ENCODE results near the gene GHRHR. TPM values are rescaled to one million over a fixed set of nuclear protein-coding genes. Genes with fewer than 3 reads are reported as not detected.

Gene GHRHR
- polyA plus RNA-seq, 1 donor from 2014 or later, result not detected

DNA sequence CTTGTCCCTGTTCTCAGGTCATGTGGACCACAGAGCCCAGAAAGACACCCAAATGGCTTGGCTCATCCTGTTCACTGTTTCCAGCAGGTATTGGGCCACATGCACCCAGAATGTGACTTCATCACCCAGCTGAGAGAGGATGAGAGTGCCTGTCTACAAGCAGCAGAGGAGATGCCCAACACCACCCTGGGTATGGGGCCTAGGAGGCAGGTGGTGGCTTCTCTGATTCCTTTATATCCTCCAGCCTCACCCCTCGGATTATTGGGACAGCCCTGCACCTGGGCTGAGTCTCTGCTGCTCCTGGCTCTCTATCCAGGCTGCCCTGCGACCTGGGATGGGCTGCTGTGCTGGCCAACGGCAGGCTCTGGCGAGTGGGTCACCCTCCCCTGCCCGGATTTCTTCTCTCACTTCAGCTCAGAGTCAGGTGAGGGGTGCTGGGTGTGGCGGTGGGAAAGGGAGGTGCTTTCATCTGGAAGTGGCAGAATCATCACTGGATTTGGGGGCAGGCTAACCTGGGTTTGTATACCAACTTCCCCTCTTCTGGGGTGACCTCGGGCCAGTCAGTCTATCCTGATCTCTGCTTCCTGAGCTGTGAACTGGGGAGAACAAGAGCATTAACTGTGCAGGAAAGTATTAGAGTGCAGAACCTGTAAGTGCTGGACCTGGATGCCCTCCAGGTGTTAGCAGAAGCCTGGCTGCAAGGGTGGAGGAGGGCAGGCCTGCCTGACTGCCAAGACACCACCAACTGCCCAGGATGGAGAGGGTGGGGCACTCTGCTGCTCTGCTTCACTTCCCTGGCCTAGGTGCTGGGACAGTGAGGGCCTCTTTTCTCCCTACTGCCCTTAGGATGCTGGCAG lies 5.2 kb downstream of the GHRHR start:
- H3K9me3 ChIP-seq (ENCODE audit: low read length), result no peaks in the 10 kb centered on the region
- H3K36me3 ChIP-seq (ENCODE audit: insufficient read depth, low read length), result no peaks in the 10 kb centered on the region
- H3K9ac ChIP-seq (ENCODE audit: low read length), result no peak overlapping the region
- H3K9me2 ChIP-seq (ENCODE audit: insufficient read depth, low read length), result no peaks in the 10 kb centered on the region
- no peaks in the 10 kb centered on the region for H4K20me1 ChIP-seq (ENCODE audit: insufficient read depth)
- no peak overlapping the region for H3K4me3 ChIP-seq (ENCODE audit: low read length)
- no peak for TF ChIP-seq POLR2AphosphoS5 (IDR thresholded peaks at IDR 0.05)
- TF ChIP-seq EZH2 (IDR thresholded peaks at IDR 0.05; ENCODE audit: borderline replicate concordance, insufficient read depth, low read length, poor library complexity, severe bottlenecking), result no peak
- no peak for TF ChIP-seq TAF1 (IDR thresholded peaks at IDR 0.05; ENCODE audit: low read depth)
- TF ChIP-seq, protein P1, sequence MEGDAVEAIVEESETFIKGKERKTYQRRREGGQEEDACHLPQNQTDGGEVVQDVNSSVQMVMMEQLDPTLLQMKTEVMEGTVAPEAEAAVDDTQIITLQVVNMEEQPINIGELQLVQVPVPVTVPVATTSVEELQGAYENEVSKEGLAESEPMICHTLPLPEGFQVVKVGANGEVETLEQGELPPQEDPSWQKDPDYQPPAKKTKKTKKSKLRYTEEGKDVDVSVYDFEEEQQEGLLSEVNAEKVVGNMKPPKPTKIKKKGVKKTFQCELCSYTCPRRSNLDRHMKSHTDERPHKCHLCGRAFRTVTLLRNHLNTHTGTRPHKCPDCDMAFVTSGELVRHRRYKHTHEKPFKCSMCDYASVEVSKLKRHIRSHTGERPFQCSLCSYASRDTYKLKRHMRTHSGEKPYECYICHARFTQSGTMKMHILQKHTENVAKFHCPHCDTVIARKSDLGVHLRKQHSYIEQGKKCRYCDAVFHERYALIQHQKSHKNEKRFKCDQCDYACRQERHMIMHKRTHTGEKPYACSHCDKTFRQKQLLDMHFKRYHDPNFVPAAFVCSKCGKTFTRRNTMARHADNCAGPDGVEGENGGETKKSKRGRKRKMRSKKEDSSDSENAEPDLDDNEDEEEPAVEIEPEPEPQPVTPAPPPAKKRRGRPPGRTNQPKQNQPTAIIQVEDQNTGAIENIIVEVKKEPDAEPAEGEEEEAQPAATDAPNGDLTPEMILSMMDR (IDR thresholded peaks at IDR 0.05; ENCODE audit: poor library complexity, severe bottlenecking), result no peak
- TF ChIP-seq EP300 (conservative IDR thresholded peaks at IDR 0.05; ENCODE audit: poor library complexity, severe bottlenecking), result no peak
- no peak for TF ChIP-seq RAD21 (conservative IDR thresholded peaks at IDR 0.05)
- no peak for TF ChIP-seq MXI1 (conservative IDR thresholded peaks at IDR 0.05; ENCODE audit: poor library complexity, severe bottlenecking)
- TF ChIP-seq, protein P2, sequence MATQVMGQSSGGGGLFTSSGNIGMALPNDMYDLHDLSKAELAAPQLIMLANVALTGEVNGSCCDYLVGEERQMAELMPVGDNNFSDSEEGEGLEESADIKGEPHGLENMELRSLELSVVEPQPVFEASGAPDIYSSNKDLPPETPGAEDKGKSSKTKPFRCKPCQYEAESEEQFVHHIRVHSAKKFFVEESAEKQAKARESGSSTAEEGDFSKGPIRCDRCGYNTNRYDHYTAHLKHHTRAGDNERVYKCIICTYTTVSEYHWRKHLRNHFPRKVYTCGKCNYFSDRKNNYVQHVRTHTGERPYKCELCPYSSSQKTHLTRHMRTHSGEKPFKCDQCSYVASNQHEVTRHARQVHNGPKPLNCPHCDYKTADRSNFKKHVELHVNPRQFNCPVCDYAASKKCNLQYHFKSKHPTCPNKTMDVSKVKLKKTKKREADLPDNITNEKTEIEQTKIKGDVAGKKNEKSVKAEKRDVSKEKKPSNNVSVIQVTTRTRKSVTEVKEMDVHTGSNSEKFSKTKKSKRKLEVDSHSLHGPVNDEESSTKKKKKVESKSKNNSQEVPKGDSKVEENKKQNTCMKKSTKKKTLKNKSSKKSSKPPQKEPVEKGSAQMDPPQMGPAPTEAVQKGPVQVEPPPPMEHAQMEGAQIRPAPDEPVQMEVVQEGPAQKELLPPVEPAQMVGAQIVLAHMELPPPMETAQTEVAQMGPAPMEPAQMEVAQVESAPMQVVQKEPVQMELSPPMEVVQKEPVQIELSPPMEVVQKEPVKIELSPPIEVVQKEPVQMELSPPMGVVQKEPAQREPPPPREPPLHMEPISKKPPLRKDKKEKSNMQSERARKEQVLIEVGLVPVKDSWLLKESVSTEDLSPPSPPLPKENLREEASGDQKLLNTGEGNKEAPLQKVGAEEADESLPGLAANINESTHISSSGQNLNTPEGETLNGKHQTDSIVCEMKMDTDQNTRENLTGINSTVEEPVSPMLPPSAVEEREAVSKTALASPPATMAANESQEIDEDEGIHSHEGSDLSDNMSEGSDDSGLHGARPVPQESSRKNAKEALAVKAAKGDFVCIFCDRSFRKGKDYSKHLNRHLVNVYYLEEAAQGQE (IDR thresholded peaks at IDR 0.05; ENCODE audit: borderline replicate concordance), result no peak
- TF ChIP-seq SMC3 (conservative IDR thresholded peaks at IDR 0.05; ENCODE audit: poor library complexity), result no peak
- H3K4me2 ChIP-seq (ENCODE audit: low read length), result no peak overlapping the region
- no peaks in the 10 kb centered on the region for H3F3A ChIP-seq (ENCODE audit: insufficient read depth, low read length, poor library complexity, severe bottlenecking)
- H3K27ac ChIP-seq (ENCODE audit: low read length), result no peak overlapping the region
- no peak overlapping the region for H2AFZ ChIP-seq (ENCODE audit: low read depth, low read length)
- no peaks in the 10 kb centered on the region for H3K27me3 ChIP-seq (ENCODE audit: insufficient read depth, low read depth, low read length)
- no peaks in the 10 kb centered on the region for H3K79me2 ChIP-seq (replicated peaks; ENCODE audit: insufficient read depth, low read length)

DNA sequence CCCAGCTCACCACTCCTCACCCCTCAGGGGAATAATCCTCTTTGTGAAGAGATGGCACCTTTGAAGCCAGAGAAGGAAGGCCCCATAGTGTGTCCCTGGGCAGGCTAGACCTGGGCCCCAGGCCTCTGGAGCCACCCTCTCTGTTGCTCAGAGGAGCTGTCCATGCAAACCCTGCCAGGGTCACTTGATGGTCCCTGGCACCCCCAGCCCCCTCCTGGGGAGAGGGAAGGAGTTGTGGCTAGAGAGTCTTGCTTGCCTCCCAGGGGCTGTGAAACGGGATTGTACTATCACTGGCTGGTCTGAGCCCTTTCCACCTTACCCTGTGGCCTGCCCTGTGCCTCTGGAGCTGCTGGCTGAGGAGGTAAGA lies 5.8 kb downstream of the GHRHR start:
- H3F3A ChIP-seq (ENCODE audit: insufficient read depth, low read length, poor library complexity, severe bottlenecking), result no peaks in the 10 kb centered on the region
- H3K9me2 ChIP-seq (ENCODE audit: insufficient read depth, low read length), result no peaks in the 10 kb centered on the region
- no peak overlapping the region for H3K27ac ChIP-seq (ENCODE audit: low read length)
- H3K4me3 ChIP-seq (ENCODE audit: low read length), result no peak overlapping the region
- H3K79me2 ChIP-seq (replicated peaks; ENCODE audit: insufficient read depth, low read length), result no peaks in the 10 kb centered on the region
- no peak overlapping the region for H3K9ac ChIP-seq (ENCODE audit: low read length)
- no peaks in the 10 kb centered on the region for H3K9me3 ChIP-seq (ENCODE audit: low read length)
- no peaks in the 10 kb centered on the region for H4K20me1 ChIP-seq (ENCODE audit: insufficient read depth)
- no peak overlapping the region for H2AFZ ChIP-seq (ENCODE audit: low read depth, low read length)
- H3K27me3 ChIP-seq (ENCODE audit: insufficient read depth, low read depth, low read length), result no peaks in the 10 kb centered on the region
- TF ChIP-seq RAD21 (conservative IDR thresholded peaks at IDR 0.05), result no peak
- no peak for TF ChIP-seq EZH2 (IDR thresholded peaks at IDR 0.05; ENCODE audit: borderline replicate concordance, insufficient read depth, low read length, poor library complexity, severe bottlenecking)
- TF ChIP-seq EP300 (conservative IDR thresholded peaks at IDR 0.05; ENCODE audit: poor library complexity, severe bottlenecking), result no peak
- TF ChIP-seq, protein P1 (IDR thresholded peaks at IDR 0.05; ENCODE audit: poor library complexity, severe bottlenecking), result no peak
- no peak for TF ChIP-seq POLR2AphosphoS5 (IDR thresholded peaks at IDR 0.05)
- no peak for TF ChIP-seq MXI1 (conservative IDR thresholded peaks at IDR 0.05; ENCODE audit: poor library complexity, severe bottlenecking)
- TF ChIP-seq TAF1 (IDR thresholded peaks at IDR 0.05; ENCODE audit: low read depth), result no peak
- H3K4me2 ChIP-seq (ENCODE audit: low read length), result no peak overlapping the region
- H3K36me3 ChIP-seq (ENCODE audit: insufficient read depth, low read length), result no peaks in the 10 kb centered on the region

Data from neural cell (in vitro differentiated cells).